HFF-Myc (cell line): ENCODE data around the gene EHD4.

Source experiments
- DNase-seq: peaks from one replicate; pipeline ENCODE4 v3.0.0-alpha.2; 2011; ENCODE audit warnings: low read depth; ENCODE audit errors: extremely low read depth
- H3K4me3 ChIP-seq: replicated peaks from 2 replicates; pipeline ENCODE4 v1.5.1; 2011; ENCODE audit warnings: low read depth, mild to moderate bottlenecking, control low read depth, low read length
- CTCF ChIP-seq: IDR thresholded peaks from 2 replicates; pipeline ENCODE4 v1.5.1; 2012; ENCODE audit warnings: mild to moderate bottlenecking, low read depth, low read length, control low read depth; ENCODE audit errors: missing control alignments

EHD4 gene

GRCh38 chr15:41899854-41900442 lies 72.4 kb downstream of the EHD4 start:
- H3K4me3 ChIP-seq, result no peak overlapping the region
- TF ChIP-seq CTCF, result no peak
- DNase-seq, result no peak

GRCh38 chr15:41897363-41897799 lies 75.0 kb downstream of the EHD4 start:
- no peak for DNase-seq
- H3K4me3 ChIP-seq, result no peak overlapping the region
- no peak for TF ChIP-seq CTCF

GRCh38 chr15:41896566-41896965 lies 75.8 kb downstream of the EHD4 start:
- TF ChIP-seq CTCF, result no peak
- no peak for DNase-seq
- H3K4me3 ChIP-seq, result no peak overlapping the region

- H3K4me3 ChIP-seq, result no peak overlapping the region
- no peak for TF ChIP-seq CTCF
- DNase-seq, result no peak
Measured at GRCh38 chr15:41895957-41896356, 76.4 kb downstream of the EHD4 start.

GRCh38 chr15:41895491-41895890 lies 76.9 kb downstream of the EHD4 start:
- no peak overlapping the region for H3K4me3 ChIP-seq
- TF ChIP-seq CTCF, result no peak
- DNase-seq, result no peak

GRCh38 chr15:41894791-41895463 lies 77.4 kb downstream of the EHD4 start:
- TF ChIP-seq CTCF, result no peak
- H3K4me3 ChIP-seq, result no peak overlapping the region
- peak; percentile 29 for DNase-seq
